ENCODE data around the gene MEF2C. TPM values are rescaled to one million over a fixed set of nuclear protein-coding genes. Genes with fewer than 3 reads are reported as not detected.

Gene MEF2C
- polyA plus RNA-seq, 3 donors, result 32.0 to 89.3 (median 88.3) TPM

- peak overlapping the region in 1 of 2 donors; percentile 59 for H3K4me3 Mint-ChIP-seq
- peaks cover 3 to 13% of the 10 kb centered on the region in 2 donors for H3K36me3 Mint-ChIP-seq
- no peak overlapping the region for H3K27ac ChIP-seq (ENCODE audit: low read depth in 1 of 2, low read length in 2 of 2)
- TF ChIP-seq CTCF (IDR thresholded peaks at IDR 0.05), result no peak
- 0% methylated on average over 2 of the region's 13 CpGs for WGBS (ENCODE audit: insufficient coverage)
- no peaks in the 10 kb centered on the region for H4K20me1 ChIP-seq (ENCODE audit: insufficient read depth, low read length)
- H3K4me1 Mint-ChIP-seq, result peaks cover 40% of the 10 kb centered on the region
- peaks cover 0 to 46% (median 19%) of the 10 kb centered on the region in 7 donors for H3K9me3 Mint-ChIP-seq
- H3K27ac Mint-ChIP-seq, result no peak overlapping the region
- no peak for DNase-seq
- no peak overlapping the region for H3K9ac ChIP-seq (ENCODE audit: insufficient read depth, low read length, poor library complexity, severe bottlenecking)
- no peak overlapping the region for H3K4me2 ChIP-seq (replicated peaks; ENCODE audit: extremely low read depth, low read length, poor library complexity, severe bottlenecking)
- intact Hi-C loops (cut with micrococcal nuclease), result loop anchor here in 1 of 2 donors (10.0 kb wide), 1 partner anchor 544 kb away; no protein-coding TSS in a partner anchor
- H3K79me2 ChIP-seq (ENCODE audit: insufficient read depth, low read length), result no peaks in the 10 kb centered on the region
- H3K36me3 ChIP-seq (replicated peaks in 1 of 2; ENCODE audit: control insufficient read depth in 1 of 2, insufficient read depth in 2 of 2, low read length in 2 of 2), result no peaks in the 10 kb centered on the region
- peaks cover 7 to 80% of the 10 kb centered on the region in 2 donors for H3K9me3 ChIP-seq (replicated peaks in 1 of 2; ENCODE audit: control insufficient read depth in 1 of 2, insufficient read depth in 1 of 2, low read length in 2 of 2)
- H3K4me3 ChIP-seq (replicated peaks in 1 of 3; ENCODE audit: low read depth in 2 of 3, low read length in 3 of 3), result no peak overlapping the region
- H2AFZ ChIP-seq (ENCODE audit: insufficient read depth, low read depth, low read length, poor library complexity, severe bottlenecking), result no peak overlapping the region
- peaks cover 21 to 22% of the 10 kb centered on the region in 2 donors for H3K4me1 ChIP-seq (ENCODE audit: control insufficient read depth in 1 of 2, insufficient read depth in 2 of 2, low read length in 2 of 2)
- peaks cover 98 to 100% of the 10 kb centered on the region in 2 donors for H3K27me3 ChIP-seq (ENCODE audit: control insufficient read depth in 2 of 2, insufficient read depth in 2 of 2, low read length in 2 of 2)
- H3K27me3 Mint-ChIP-seq (ENCODE audit: low read depth in 3 of 3), result peaks cover 100% of the 10 kb centered on the region in 3 donors
Measured at GRCh38 chr5:88688156-88688983, 194.6 kb downstream of the MEF2C start.

GRCh38 chr5:88687373-88687911 lies 195.5 kb downstream of the MEF2C start:
- TF ChIP-seq CTCF (IDR thresholded peaks at IDR 0.05), result no peak
- H3K27ac ChIP-seq (ENCODE audit: low read depth in 1 of 2, low read length in 2 of 2), result no peak overlapping the region
- H3K36me3 ChIP-seq (replicated peaks in 1 of 2; ENCODE audit: control insufficient read depth in 1 of 2, insufficient read depth in 2 of 2, low read length in 2 of 2), result no peaks in the 10 kb centered on the region
- WGBS (ENCODE audit: insufficient coverage), result 13% methylated on average over 6 of the region's 11 CpGs
- no peak overlapping the region for H3K9ac ChIP-seq (ENCODE audit: insufficient read depth, low read length, poor library complexity, severe bottlenecking)
- no peak overlapping the region for H3K27ac Mint-ChIP-seq
- no peak overlapping the region for H3K4me2 ChIP-seq (replicated peaks; ENCODE audit: extremely low read depth, low read length, poor library complexity, severe bottlenecking)
- peak overlapping the region in 1 of 2 donors; percentile 59 for H3K4me3 Mint-ChIP-seq
- H3K27me3 ChIP-seq (ENCODE audit: control insufficient read depth in 2 of 2, insufficient read depth in 2 of 2, low read length in 2 of 2), result peaks cover 98 to 100% of the 10 kb centered on the region in 2 donors
- no peaks in the 10 kb centered on the region for H3K79me2 ChIP-seq (ENCODE audit: insufficient read depth, low read length)
- peaks cover 19% of the 10 kb centered on the region in 2 donors for H3K4me1 ChIP-seq (ENCODE audit: control insufficient read depth in 1 of 2, insufficient read depth in 2 of 2, low read length in 2 of 2)
- peaks cover 3 to 13% of the 10 kb centered on the region in 2 donors for H3K36me3 Mint-ChIP-seq
- peaks cover 100% of the 10 kb centered on the region in 3 donors for H3K27me3 Mint-ChIP-seq (ENCODE audit: low read depth in 3 of 3)
- no peak overlapping the region for H3K4me3 ChIP-seq (replicated peaks in 1 of 3; ENCODE audit: low read depth in 2 of 3, low read length in 3 of 3)
- H2AFZ ChIP-seq (ENCODE audit: insufficient read depth, low read depth, low read length, poor library complexity, severe bottlenecking), result no peak overlapping the region
- intact Hi-C loops (cut with micrococcal nuclease), result loop anchor here in 1 of 2 donors (10.0 kb wide), 1 partner anchor 543 kb away; no protein-coding TSS in a partner anchor
- DNase-seq, result no peak
- H3K9me3 ChIP-seq (replicated peaks in 1 of 2; ENCODE audit: control insufficient read depth in 1 of 2, insufficient read depth in 1 of 2, low read length in 2 of 2), result peaks cover 7 to 77% of the 10 kb centered on the region in 2 donors
- H3K9me3 Mint-ChIP-seq, result peaks cover 0 to 43% (median 20%) of the 10 kb centered on the region in 7 donors
- peaks cover 33% of the 10 kb centered on the region for H3K4me1 Mint-ChIP-seq
- H4K20me1 ChIP-seq (ENCODE audit: insufficient read depth, low read length), result no peaks in the 10 kb centered on the region

All from CD14-positive monocyte (primary cell).